GM12878 (cell line): ENCODE data around the gene ACTMAP. TPM values are rescaled to one million over a fixed set of nuclear protein-coding genes. Genes with fewer than 3 reads are reported as not detected.
A peak's percentile ranks its signal among the peaks of the same experiment; 100 is the strongest.

Experiments used
- ATAC-seq: fragments of 200-7000 bp; cut with Tn5 transposase; 3 replicates; pipeline ENCODE4 v1.9.1; 2020; ENCODE audit warnings: mild to moderate bottlenecking, moderate library complexity
- BruUV-seq: library from RNA; stranded (reverse); fragments of 400-500 nt; replicated peaks from 2 replicates; lab custom pipeline; 2021; lab: Mats Ljungman, UMichigan
- CTCF ChIA-PET: fragments of 300-600 bp; sonication (Branson Sonifier 250); formaldehyde crosslinking; extraction: SDS; loops from one replicate; lab custom pipeline; 2021; ENCODE audit warnings: inconsistent platforms; lab: Yijun Ruan, JAX
- POLR2A ChIA-PET: fragments of 350-600 bp; formaldehyde crosslinking; extraction: SDS; loops from one replicate; lab custom pipeline; 2021; ENCODE audit warnings: inconsistent platforms; lab: Charles Lee
- RAD21 ChIA-PET: fragments of 300-600 bp; sonication (Branson Sonifier 250); formaldehyde crosslinking; loops from one replicate; lab custom pipeline; 2023; ENCODE audit warnings: antibody characterized with exemption; ENCODE audit not compliant: unreplicated experiment; lab: Charles Lee
- SMC1A ChIA-PET: fragments of 300-600 bp; sonication (Branson Sonifier 250); formaldehyde crosslinking; loops from one replicate; lab custom pipeline; 2023; ENCODE audit not compliant: unreplicated experiment, uncharacterized antibody; lab: Charles Lee
- DNase-seq: peaks from one replicate; pipeline ENCODE4 v3.0.0-alpha.2; 2011; ENCODE audit warnings: low read depth, low spot score
- FAIRE-seq: peaks from 3 replicates; lab custom pipeline; 2011; peaks lifted over from hg19 to GRCh38; lab: Jason Lieb, UNC
- H2AFZ ChIP-seq: 2 replicates; pipeline ENCODE4 v1.6.0; 2011; ENCODE audit warnings: low read depth, low read length, control low read depth; ENCODE audit not compliant: control insufficient read depth
- H3K27ac ChIP-seq: 2 replicates; pipeline ENCODE4 v1.5.1; 2011; ENCODE audit warnings: control low read depth; ENCODE audit not compliant: control insufficient read depth, insufficient read depth
- H3K27me3 ChIP-seq, 2 experiments: replicated peaks in 1 of 2; 2 replicates each; pipeline versions ENCODE4 v1.6.0 to v1.6.1; 2011; ENCODE audit warnings: low read length in 1 of 2; ENCODE audit not compliant: control insufficient read depth in 2 of 2, insufficient read depth in 2 of 2
- H3K36me3 ChIP-seq, 2 experiments: 2 replicates each; pipeline ENCODE4 v1.5.1; 2011; ENCODE audit warnings: low read length in 1 of 2; ENCODE audit not compliant: control insufficient read depth in 2 of 2, insufficient read depth in 2 of 2
- H3K4me1 ChIP-seq: 2 replicates; pipeline ENCODE4 v1.6.1; 2011; ENCODE audit warnings: mild to moderate bottlenecking, low read length, moderate library complexity, mixed read lengths; ENCODE audit not compliant: control insufficient read depth, insufficient read depth
- H3K4me2 ChIP-seq: 2 replicates; pipeline ENCODE4 v1.6.0; 2011; ENCODE audit warnings: control low read depth; ENCODE audit not compliant: control insufficient read depth, insufficient read depth
- H3K4me3 ChIP-seq: fragments of 200-600 bp; sonication (generic); 2 replicates; pipeline ENCODE4 v1.5.1; 2016
- H3K79me2 ChIP-seq: 2 replicates; pipeline ENCODE4 v1.6.0; 2011; ENCODE audit warnings: low read length; ENCODE audit not compliant: control insufficient read depth, insufficient read depth
- H3K9ac ChIP-seq: 2 replicates; pipeline ENCODE4 v1.8.0; 2011; ENCODE audit warnings: low read length, control low read depth, mixed read lengths; ENCODE audit not compliant: control insufficient read depth, insufficient read depth
- H3K9me3 ChIP-seq: replicated peaks from 3 replicates; pipeline ENCODE4 v1.5.1; 2011; ENCODE audit warnings: mild to moderate bottlenecking, low read length; ENCODE audit not compliant: control insufficient read depth, insufficient read depth
- H4K20me1 ChIP-seq: 2 replicates; pipeline ENCODE4 v1.6.0; 2011; ENCODE audit not compliant: control insufficient read depth, insufficient read depth
- CHD4 ChIP-seq: fragments of 200-600 bp; sonication (generic); IDR thresholded peaks from 2 replicates; pipeline ENCODE4 v1.6.1; 2016; ENCODE audit warnings: mild to moderate bottlenecking
- HDGF ChIP-seq: fragments of 450-650 bp; IDR thresholded peaks from 2 replicates; pipeline ENCODE4 v1.6.1; 2016; ENCODE audit warnings: antibody characterized with exemption
- POLR2A ChIP-seq: IDR thresholded peaks from 2 replicates; pipeline ENCODE4 v1.6.1; 2011; ENCODE audit warnings: low read depth, mild to moderate bottlenecking, low read length
- POU2F2 ChIP-seq: IDR thresholded peaks from 3 replicates; pipeline ENCODE4 v1.6.1; 2011; ENCODE audit warnings: low read depth, mild to moderate bottlenecking, low read length, borderline replicate concordance
- RUNX3 ChIP-seq: IDR thresholded peaks from 2 replicates; pipeline ENCODE4 v1.6.1; 2012; ENCODE audit warnings: low read length, inconsistent platforms
- WGBS: methylation state at CpG from one replicate; pipeline ENCODE4 v1.1.6; 2016; ENCODE audit warnings: low lambda C conversion rate; ENCODE audit not compliant: insufficient replicate concordance, insufficient coverage; ENCODE audit errors: missing lambda C conversion rate; 5-methylcytosine and 5-hydroxymethylcytosine counted together
- in situ Hi-C: fragments of 300-500 bp; cut with MboI; formaldehyde crosslinking; loops from 9 replicates; pipeline ENCODE4 v1.14.3; 2018; ENCODE audit warnings: mixed read lengths
- intact Hi-C: fragments of 100-400 bp; cut with micrococcal nuclease; formaldehyde crosslinking; loops from one replicate; pipeline ENCODE4 v1.14.2; 2022; ENCODE audit not compliant: unreplicated experiment
- polyA plus RNA-seq, 11 experiments: library from polyadenylated mRNA; depleted of rRNA in 4 of 11; unstranded in 6 of 11; stranded (reverse) in 5 of 11; fragments of >200 nt; fragmentation: Nextera tagmentation in 4 of 11; fragmentation: Illumina TruSeq in 1 of 11; extraction: Ambion mirVana in 4 of 11; extraction: Trizol in 1 of 11; gene quantifications; 1 replicate in 1 of 11; 2 replicates in 10 of 11; pipeline versions ENCODE4 v1.2.1 to v1.2.3, GENCODE V29; 2011 to 2016; ENCODE audit warnings: inconsistent platforms in 2 of 11, missing spikeins in 2 of 11, low read depth in 1 of 11
- total RNA-seq, 4 experiments: library from RNA; depleted of rRNA in 3 of 4; stranded (reverse); fragments of >200 nt in 3 of 4; fragmentation: Illumina TruSeq in 1 of 4; extraction: Trizol in 1 of 4; gene quantifications; 2 replicates each; pipeline versions ENCODE4 v1.2.1 to v1.2.3, GENCODE V29; 2013 to 2021

ACTMAP gene
- total and polyA plus RNA-seq, 10 of the 15 experiments (the other 5 are each of a cell fraction or from before 2014, with no cell fraction given), result 3.0 to 26.2 (median 11.1) TPM

GRCh38 chr19:40775632-40776022 lies 25.4 kb upstream of the ACTMAP start:
- H3K27ac ChIP-seq, result no peak overlapping the region
- no peaks in the 10 kb centered on the region for H3K27me3 ChIP-seq
- no peaks in the 10 kb centered on the region for H4K20me1 ChIP-seq
- no peak overlapping the region for H3K4me2 ChIP-seq
- peaks cover 31% of the 10 kb centered on the region for H3K4me1 ChIP-seq
- H3K36me3 ChIP-seq, result no peaks in the 10 kb centered on the region
- 95% methylated on average over 9 of the region's 10 CpGs for WGBS
- H3K79me2 ChIP-seq, result peaks cover 11% of the 10 kb centered on the region
- FAIRE-seq, result no peak
- H3K4me3 ChIP-seq, result no peak overlapping the region
- ChIA-PET POLR2A (interaction anchor here (0.8 to 8.1 kb wide), 5 partner anchors 17 to 60 kb away, joined by 3 to 331 read pairs (median 3); partner anchors contain the start of genes ACTMAP, COQ8B, EGLN2 and ITPKC), RAD21 (interaction anchor here (0.7 to 7.6 kb wide), 3 partner anchors 24 to 201 kb away, joined by 3 to 291 read pairs (median 25); partner anchors contain the start of genes ACTMAP and SNRPA), SMC1A (interaction anchor here (0.6 to 11.2 kb wide), 4 partner anchors 23 to 675 kb away, joined by 3 to 256 read pairs (median 8); partner anchors contain the start of genes ACTMAP, COQ8B, EGLN2 and ITPKC), CTCF (interaction anchor here (1.0 to 4.6 kb wide), 5 partner anchors 17 to 112 kb away, joined by 3 to 72 read pairs (median 3); partner anchors contain the start of genes ACTMAP and SNRPA)
- peaks cover 2% of the 10 kb centered on the region for H3K9me3 ChIP-seq
- no peak for ATAC-seq
- DNase-seq, result no peak
- H3K9ac ChIP-seq, result no peak overlapping the region
- BruUV-seq, result no TSS peak
- no peak overlapping the region for H2AFZ ChIP-seq
- intact Hi-C loops (no loop called here), in situ Hi-C loops (no loop called here)
- no peak for TF ChIP-seq HDGF
- no peak for TF ChIP-seq POLR2A
- no peak for TF ChIP-seq CHD4

- H3K9ac ChIP-seq, result no peak within 1 kb of the TSS
- WGBS, result 94% methylated on average over 9 of the region's 9 CpGs
- peaks cover 2% of the 10 kb centered on the region for H3K9me3 ChIP-seq
- H4K20me1 ChIP-seq, result no peaks in the 10 kb centered on the region
- in situ Hi-C loops (no loop called here), intact Hi-C loops (no loop called here)
- DNase-seq, result no peak
- no peak within 1 kb of the TSS for H3K27ac ChIP-seq
- ChIA-PET SMC1A (interaction anchor here (0.9 to 11.2 kb wide), 3 partner anchors 22 to 28 kb away, joined by 3 to 256 read pairs (median 3); partner anchors contain the start of genes ACTMAP, EGLN2 and SNRPA), CTCF (interaction anchor here (1.0 to 1.2 kb wide), 2 partner anchors 17 to 32 kb away, joined by 3 read pairs; no protein-coding TSS in a partner anchor), RAD21 (interaction anchor here (0.7 to 7.6 kb wide), 2 partner anchors 24 to 201 kb away, joined by 3 to 291 read pairs; partner anchors contain the start of genes ACTMAP and SNRPA), POLR2A (interaction anchor here (0.6 to 8.1 kb wide), 7 partner anchors 15 to 844 kb away, joined by 3 to 331 read pairs (median 3); partner anchors contain the start of genes ACTMAP, EGLN2 and SNRPA)
- no peaks in the 10 kb centered on the region for H3K36me3 ChIP-seq
- no peak for FAIRE-seq
- no peaks in the 10 kb centered on the region for H3K27me3 ChIP-seq
- H2AFZ ChIP-seq, result no peak within 1 kb of the TSS
- TF ChIP-seq POU2F2, result no peak
- peak; percentile 8; the same call in 1 of the 2 replicates for TF ChIP-seq RUNX3
- no peak within 1 kb of the TSS for H3K4me3 ChIP-seq
- no TSS peak for BruUV-seq
- ATAC-seq, result no peak
- H3K4me1 ChIP-seq, result peaks cover 26% of the 10 kb centered on the region
- no peak within 1 kb of the TSS; the same call in 1 of the 2 replicates for H3K4me2 ChIP-seq
- H3K79me2 ChIP-seq, result peaks cover 7% of the 10 kb centered on the region
Measured at GRCh38 chr19:40774916-40775631, 24.8 kb upstream of the ACTMAP start, which contains the start of gene MIA. Gene MIA, plus strand, starts transcription at chr19:40775521. Its CDS starts 22 bp downstream, at chr19:40775543.
